ENCODE results near the gene MPIG6B.

Gene MPIG6B

DNA sequence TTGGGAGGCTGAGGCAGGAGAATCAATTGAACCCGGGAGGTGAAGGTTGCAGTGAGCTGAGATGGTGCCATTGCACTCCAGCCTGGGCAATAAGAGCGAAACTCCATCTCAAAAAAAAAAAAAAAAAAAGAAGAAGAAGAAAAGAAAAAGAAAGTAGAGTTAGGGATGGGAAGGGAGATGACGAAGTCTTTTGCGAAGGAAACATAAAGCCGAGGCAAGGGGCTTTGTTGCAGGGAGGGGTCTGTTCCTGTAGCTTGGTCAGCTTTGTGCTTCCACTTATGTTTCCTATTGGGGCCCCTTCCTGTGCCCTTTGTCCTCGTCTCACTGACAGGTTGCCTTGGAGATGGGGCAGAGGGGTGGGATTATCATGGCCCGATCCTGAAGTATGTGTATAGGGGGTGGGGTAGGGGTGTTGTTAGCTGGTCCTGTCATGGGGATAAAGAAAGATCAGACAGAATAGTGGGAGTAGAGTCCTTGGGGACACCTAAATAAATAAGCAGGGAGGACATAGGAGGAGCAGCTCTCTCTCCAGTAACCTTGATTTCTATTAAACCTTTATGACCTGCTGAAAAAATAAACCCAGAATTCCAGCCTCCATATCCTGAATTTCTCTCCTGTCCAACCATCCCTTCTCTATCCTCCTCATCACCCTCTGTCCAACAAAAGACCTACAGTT lies 14.3 kb downstream of the MPIG6B start:
- no peak for DNase-seq (ENCODE audit: low spot score)

DNA sequence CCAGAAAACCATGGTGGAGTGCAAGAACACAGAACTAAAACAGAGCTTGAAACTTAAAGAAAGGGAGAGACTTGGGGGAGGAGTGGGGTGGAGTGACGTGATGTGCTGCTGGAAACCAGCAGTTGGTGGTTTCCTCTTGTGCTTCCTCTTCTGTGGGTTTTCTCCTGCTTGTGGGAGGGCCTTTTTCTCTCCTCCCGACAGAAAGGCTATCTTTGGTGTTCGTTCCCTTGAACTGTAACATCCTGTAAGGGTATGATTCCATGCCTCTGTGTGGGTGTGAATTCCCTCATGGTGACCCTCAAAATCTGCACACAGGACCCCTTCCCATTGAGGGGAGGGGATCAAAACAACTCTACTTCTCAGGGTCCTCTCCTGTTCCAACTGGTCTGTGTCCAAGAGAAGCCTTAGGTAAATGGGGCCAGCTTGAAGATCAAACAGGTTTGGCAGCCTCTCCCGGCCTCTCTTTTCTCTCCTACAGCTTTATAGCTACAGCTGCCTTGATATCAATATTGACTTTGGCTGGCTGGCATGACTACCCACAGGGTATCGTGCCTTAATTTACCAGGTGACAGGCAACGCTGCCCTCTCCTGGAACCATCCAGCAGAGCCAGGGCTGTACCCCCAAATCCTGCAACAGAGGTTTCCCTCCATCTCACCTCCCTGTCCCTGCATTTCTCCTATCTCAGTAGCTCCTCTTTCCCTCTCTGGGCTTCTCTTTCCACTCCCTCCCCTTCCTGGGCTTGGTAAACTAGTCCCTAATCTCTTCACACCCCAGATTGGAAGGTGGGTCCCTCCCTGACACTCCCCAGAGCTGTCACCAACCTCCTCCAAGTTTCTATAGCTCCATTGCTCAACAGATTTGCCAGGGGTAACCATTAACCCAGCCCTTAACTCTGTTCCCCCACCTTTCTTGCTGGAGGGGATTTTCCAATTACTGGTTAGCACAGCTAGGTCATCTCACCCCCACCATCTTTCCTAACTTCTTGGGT lies 15.1 kb downstream of the MPIG6B start:
- no peak for DNase-seq (ENCODE audit: low spot score)

DNA sequence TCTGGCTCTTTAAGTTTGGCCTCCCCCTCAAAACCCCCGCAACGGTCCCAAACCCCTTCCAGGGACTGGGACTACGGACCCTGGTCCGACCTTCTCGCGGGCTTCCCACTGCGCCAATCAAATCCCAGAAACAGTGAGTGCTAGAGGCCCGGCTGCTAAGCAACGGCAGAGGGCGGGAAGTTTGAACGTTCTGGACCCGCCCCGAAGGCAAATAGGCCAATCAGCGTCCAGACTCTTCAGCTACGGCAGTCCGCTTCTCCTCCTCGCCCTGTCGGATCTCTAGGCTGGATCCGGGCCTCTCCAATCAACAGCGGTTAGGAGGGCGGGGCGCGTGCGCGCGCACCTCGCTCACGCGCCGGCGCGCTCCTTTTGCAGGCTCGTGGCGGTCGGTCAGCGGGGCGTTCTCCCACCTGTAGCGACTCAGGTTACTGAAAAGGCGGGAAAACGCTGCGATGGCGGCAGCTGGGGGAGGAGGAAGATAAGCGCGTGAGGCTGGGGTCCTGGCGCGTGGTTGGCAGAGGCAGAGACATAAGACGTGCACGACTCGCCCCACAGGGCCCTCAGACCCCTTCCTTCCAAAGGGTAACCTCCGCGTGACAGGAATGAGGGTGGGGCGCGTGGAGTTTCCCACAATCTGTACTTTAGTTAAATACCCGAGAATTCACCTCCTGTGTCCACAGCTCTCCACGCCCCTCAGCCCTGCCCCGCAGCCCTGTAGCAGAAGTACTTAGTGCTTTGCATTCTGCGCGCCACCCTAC lies 16.6 kb downstream of the MPIG6B start, which contains the start of gene MSH5:
Gene MSH5, plus strand, starts transcription at position 367 of the 758 bp plus-strand sequence. CDS start 462 bp downstream, outside the sequence.
- DNase-seq (ENCODE audit: low spot score) = peak; percentile 97

- DNase-seq (ENCODE audit: low spot score) = no peak
These were observed 17.4 kb downstream of the MPIG6B start for GRCh38 chr6:31740397-31741223.

DNA sequence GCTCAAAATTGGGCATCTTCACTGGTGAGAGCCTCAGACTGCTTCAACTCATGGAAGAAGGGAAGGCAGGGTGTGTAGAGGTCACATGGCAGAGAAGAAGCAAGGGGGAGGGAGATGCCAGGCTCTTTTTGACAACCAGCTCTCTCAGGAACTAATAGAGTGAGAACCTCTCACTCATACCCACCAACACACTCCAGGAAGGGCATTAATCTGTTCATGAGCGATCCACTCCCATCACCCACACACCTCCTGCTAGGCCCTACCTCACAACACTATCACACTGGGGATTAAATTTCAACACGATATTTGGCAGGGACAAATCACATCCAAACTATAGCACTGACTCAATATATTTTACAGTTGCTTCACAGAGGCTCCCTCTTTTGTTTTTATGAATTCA lies 18.6 kb downstream of the MPIG6B start:
- DNase-seq (ENCODE audit: low spot score) = no peak

DNA sequence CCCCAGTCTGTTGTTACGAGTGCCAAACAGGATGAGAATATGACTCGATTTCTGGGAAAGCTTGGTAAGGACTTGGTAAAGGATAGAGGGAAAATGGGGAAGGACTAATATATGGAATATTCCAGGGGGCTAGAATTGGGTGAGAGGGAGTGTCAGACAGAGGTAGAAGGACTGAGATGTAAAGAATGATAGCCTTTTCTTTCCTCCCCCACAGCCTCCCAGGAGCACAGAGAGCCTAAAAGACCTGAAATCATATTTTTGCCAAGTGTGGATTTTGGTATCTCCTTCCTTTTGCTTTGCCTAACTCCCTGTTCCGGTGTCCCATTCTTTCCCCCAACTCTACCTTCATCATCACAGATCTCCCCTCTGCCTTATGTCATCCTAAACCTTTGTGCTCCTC lies 19.7 kb downstream of the MPIG6B start:
- no peak for DNase-seq (ENCODE audit: low spot score)

GRCh38 chr6:31744422-31744821 lies 21.2 kb downstream of the MPIG6B start:
- no peak for DNase-seq (ENCODE audit: low spot score)

GRCh38 chr6:31749301-31750036 lies 26.3 kb downstream of the MPIG6B start:
- no peak for DNase-seq (ENCODE audit: low spot score)

GRCh38 chr6:31750411-31751022 lies 27.3 kb downstream of the MPIG6B start:
- no peak for DNase-seq (ENCODE audit: low spot score)

DNA sequence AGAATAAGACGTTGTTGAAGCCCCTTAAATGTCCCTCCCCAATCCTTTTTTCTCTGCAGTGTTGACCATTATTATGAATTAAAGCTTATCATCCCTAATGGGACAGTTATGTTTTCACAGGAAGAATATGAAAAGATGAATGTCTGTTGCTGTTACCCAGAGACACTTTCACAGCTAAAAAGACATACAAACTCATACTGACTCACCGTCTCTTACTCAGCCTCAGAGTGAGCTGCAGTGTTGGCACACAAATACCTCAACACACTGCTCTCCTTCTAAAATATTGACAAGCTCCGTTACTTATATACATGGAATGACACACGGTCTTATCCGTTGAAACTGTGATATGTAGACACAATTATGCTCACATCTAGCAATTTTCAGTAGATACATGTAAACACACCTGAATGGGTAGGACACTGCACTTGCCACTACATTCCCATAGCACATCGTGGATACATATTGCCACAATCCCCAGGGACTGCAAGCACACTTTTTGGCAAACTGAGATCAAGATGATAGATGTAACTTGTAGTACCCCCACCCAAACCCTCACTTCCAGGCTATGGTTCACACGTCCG lies 29.7 kb downstream of the MPIG6B start:
- no peak for DNase-seq (ENCODE audit: low spot score)

- DNase-seq (ENCODE audit: low spot score) = no peak
These were observed 35.1 kb downstream of the MPIG6B start for GRCh38 chr6:31758281-31758680.

DNA sequence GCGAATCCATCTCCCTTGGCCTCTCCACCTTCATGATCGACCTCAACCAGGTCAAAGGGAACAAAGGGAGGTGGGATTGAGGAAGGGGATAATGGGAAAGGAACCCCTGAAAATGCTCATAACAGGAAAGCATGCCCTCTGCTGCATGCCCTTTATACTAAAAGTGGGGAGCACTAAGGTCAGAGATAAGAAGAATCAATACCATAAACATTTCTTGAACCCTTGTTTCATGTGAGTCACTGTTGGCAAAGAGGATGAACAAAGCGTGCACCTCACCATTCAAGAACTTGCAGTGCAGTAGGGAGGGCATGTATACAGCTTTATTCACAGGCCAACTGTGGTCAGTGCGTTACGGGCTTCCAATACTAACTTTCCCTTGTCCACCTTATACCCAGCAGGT lies 37.6 kb downstream of the MPIG6B start:
- no peak for DNase-seq (ENCODE audit: low spot score)

DNA sequence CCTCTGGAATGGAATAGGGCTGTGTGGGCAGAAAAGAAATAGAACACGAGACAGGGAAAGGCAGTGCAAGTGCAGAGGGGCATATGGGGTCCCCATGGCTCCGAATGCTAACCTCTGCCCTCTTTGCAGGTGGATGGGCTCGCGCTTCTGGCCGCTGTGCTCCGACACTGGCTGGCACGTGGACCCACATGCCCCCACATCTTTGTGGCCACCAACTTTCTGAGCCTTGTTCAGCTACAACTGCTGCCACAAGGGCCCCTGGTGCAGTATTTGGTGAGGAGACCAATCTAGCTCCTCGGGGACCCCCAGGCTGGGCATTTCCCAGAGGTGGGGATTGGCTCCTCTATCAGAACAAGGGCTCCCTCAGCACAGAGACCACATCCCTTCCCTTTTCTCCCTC lies 38.2 kb downstream of the MPIG6B start:
- no peak for DNase-seq (ENCODE audit: low spot score)

DNA sequence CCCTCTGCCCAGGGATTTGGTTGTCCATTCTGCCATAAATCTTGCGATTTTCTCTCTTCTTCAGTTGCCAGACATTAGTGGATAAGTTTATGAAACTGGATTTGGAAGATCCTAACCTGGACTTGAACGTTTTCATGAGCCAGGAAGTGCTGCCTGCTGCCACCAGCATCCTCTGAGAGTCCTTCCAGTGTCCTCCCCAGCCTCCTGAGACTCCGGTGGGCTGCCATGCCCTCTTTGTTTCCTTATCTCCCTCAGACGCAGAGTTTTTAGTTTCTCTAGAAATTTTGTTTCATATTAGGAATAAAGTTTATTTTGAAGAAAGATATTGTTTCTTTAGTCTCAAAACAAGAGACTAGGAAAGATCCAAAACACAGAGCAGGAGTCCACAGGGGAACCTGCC lies 39.2 kb downstream of the MPIG6B start, which contains the start of gene SAPCD1:
Gene SAPCD1, plus strand, starts transcription at position 301 of the 400 bp plus-strand sequence. CDS start 399 bp downstream, outside the sequence.
- DNase-seq (ENCODE audit: low spot score) = no peak

DNA sequence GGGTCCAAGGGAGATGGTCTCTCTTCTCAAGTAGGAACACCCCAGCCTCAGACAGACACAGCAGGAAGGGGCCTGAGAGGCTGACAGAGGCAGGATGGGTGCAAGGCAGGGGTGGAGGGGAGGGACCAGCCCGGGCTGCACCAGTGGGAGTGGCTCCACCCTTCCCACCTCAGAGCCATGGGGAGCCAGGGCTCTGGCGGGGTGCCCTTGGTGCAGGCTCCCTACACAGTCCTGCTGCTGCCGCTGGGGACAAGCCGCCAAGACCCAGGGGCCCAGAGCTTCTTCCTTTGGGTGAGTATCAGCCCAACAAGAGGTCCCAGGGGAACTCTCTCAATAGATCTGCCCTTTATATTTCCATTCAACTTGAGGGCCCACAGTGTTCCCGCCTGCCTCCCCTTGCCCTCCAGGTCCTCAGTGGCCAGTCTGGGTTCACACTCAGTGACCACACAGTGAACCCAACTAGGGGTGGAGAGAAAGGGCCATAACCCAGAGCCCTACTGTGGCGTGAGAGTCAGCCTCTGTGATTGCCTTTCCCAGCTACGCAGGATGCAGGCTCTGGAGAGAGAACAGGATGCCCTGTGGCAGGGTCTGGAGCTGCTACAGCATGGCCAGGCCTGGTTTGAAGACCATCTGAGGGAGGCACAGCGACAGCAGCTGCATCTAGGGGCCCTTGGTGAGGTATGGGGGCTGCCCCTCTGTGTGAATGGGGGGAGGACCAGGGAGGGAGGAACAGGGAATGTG lies 39.9 kb downstream of the MPIG6B start:
- DNase-seq (ENCODE audit: low spot score) = no peak

- no peak for DNase-seq (ENCODE audit: low spot score)
These were observed 40.4 kb downstream of the MPIG6B start for GRCh38 chr6:31763619-31763940.

DNA sequence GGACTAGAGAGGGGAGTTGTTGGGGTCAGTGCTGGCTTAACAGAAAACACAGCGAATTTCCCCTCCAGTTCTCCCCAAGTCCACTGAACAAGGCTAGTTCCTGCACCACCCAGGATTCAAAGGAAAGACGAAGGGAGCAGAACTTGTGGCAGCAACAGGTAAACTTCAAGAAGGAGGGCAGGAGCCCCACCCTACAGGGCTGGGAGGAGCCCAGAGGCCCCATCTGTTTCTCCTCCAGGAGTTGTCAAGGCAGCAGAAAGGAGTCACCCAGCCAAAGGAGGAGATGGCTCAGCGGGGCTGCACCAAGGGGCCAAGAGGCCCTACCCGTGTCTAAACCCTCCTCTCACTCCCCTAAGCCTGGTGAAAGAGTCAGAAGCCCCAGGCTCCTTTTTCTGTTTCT lies 41.0 kb downstream of the MPIG6B start:
- DNase-seq (ENCODE audit: low spot score) = no peak

DNA sequence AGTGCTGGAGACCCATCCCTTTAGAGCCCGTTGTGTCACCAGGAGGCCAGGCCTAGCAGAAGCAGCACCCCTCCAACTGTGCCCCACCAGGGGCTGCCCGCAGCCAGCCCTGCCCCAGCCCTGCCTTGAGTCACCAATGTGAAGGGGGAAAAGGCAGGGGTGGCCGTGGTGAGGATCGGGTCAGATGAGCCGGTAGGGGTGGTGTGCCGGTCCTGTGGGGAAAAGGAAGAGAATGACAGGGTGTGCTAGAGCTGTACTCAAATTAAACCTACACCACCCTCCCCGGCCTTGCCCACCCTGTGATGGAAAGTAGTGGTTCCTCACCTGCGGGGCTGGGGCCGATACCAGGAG lies 42.4 kb downstream of the MPIG6B start:
- DNase-seq (ENCODE audit: low spot score) = no peak

Measured in SK-N-DZ (cell line).